NCI-H146 treated with DMSO at 0.1 percent for 48 hours (cell line): ENCODE measurements around the gene TLDC2.

Source experiments
- DNase-seq: peaks from one replicate; lab custom pipeline; 2025; ENCODE audit not compliant: unreplicated experiment; lab: John Stamatoyannopoulos, UW

TLDC2 gene

DNA sequence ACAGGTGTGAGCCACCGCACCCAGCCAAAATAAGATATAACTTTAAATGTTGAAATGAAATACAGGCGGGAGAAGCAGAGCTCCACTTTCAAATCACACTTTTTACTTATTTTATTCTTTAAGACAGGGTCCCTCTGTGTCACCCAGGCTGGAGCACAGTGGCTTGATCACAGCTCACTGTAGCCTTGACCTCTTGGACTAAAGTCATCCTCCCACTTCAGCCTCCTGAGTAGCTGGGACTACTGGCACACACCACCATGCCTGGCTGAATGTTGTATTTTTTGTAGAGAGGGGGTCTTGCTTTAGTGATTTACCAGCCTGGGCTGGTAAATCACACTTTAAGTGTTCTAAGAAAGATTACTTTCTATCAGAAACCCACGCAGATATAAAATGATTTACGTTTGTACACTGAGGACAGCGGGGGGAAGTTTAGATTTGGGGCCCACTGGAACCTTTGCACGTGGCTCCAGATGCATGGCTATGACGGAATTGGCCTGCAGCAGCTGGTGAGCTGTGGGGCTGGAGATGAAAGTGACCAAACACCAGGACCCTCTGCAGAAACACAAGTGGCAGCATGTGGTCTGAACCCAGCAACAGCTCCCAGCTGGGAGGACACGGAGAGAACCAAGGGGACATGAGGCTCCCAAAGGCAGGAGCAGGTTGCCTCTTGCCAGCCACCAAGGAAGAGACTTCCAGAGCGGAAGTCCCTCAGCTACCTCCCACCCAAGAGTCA lies 26.4 kb upstream of the TLDC2 start:
- no peak for DNase-seq

DNA sequence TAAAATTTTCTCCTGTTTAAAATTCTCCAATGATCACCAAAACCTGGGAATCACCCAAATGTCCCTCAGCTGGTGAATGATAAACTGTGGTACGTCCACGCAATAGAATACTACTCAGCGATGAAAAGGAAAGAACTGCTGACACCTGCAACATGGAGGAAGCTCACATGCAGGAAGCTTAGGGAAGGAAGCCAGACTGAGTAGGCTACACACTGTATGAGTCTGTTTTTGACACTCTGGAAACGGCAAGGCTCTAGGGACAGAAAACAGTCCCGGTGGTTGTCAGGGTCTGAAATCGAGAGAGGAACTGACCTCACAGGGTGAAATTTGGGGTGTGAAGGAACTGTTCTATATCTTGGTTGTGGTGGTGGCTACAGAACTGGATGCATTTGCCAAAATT lies 25.2 kb upstream of the TLDC2 start:
- no peak for DNase-seq

DNA sequence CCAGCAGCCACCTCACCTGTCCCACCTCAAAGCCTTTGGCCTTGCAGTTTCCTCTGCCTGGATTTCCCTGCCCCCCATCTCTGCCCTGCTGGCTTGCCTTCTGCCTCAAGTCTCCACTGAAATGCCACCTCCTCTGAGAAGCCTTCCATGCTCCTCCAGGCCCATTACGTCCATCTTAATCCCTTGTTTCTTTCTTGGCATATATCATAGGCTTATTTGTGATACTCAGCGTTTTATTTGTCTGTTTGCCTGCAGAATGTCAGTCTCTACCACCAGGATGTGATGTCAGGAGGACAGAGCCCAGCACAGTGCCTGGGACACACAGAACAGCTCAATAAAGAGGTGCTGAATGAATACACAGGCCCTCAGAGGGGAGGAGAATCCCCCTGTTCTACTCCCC lies 24.4 kb upstream of the TLDC2 start:
- no peak for DNase-seq

DNA sequence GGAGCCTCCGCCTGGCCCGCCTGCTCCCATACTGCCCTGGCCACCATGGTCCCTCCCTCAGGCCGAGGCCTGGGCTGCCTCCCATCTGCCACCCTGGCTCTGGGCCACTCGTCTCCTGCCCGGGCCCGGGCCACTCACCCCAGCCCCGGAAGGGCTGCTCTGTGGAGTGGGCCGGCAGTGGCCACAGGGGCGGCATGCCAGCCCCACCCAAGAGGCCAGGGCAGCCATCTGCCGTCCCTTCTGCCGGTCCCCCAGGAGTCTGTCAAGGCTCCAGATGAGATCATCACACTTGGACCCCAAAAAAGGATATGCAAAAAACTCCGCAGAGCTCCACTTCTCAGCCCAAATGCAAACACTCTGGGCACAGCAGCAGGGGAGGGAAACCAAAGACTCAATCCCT lies 23.8 kb upstream of the TLDC2 start:
- DNase-seq = no peak

DNA sequence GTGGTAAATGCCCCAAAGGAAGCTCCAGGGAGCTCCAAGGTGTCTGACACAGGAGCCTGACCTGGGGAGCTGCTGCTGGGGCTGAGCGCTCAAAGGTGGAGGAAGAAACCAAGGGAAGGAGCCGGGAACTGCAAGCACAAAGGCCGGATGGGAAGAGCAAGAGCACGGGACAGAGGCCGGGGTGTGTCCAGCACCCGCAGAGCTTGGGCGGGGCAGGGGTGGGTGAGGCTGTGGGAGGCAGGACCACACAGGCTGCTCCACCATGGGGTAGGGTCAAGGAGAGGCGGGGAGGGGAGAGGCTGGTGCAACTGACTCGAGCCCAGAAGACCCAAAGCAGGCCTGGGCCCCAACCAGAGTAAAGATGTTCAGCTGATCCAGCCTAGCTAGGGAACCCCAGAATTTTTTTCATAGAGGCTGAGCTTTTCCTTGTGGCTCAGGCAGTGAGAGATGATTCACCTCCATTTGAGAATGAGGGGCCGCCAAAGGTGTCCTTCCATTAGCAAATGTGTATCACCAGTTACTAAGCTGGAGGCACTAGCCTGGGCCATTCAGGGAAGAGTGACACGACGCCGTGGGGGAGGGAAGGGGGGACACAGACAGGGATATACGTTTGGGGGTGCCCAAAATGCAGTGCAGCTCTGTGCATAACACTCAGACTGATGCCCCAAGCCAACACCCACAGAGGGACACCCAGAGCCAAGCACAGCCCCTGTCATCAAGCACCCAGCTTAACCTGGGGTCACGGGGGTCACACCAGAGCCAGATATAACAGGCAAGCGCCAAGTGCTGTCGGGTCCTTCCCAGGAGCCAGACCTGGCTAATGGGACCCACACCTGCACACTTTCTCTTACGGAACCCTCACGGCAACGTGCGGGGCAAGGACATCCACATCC lies 21.3 kb upstream of the TLDC2 start:
- no peak for DNase-seq

DNA sequence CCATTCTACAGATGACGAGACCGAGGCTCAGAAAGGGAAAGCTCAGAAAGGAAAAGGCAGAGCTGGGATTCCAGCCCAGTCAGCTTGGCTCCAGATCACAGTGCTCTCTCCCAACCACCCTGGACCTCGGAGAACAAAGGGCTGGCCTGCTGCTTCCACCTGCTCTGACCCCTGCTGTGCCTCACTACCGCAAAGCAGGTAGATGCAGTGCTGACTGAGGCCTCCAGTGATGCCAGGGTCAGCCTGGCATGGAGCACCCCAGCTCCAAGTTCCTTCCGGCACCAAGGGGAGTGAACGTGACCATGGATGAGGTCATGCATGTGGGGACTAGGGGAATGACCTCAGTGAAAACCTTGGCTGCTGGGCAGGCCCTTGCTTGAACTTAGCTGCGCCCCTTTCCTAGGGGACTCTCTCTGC lies 20.7 kb upstream of the TLDC2 start:
- peak; percentile 77 for DNase-seq

DNA sequence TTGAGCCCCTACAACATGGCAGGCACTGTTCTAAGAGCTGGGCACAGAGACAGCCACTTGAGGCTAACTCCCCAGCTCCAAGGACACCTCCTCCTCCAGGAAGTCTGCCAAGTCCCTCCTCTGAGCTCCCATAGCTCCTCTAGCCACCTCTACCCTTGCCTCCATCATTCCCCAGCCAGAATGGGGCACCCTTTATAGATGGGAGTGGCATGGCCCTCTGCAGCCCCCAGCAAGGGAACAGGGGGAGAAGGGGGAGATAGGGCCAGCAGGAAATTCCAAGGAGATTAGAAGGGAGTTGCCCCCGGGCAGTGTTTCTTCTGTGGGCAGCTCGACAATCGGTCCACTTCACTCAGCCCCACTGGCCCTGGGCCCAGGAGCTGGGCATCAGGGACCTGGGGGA lies 19.7 kb upstream of the TLDC2 start:
- DNase-seq = no peak

DNA sequence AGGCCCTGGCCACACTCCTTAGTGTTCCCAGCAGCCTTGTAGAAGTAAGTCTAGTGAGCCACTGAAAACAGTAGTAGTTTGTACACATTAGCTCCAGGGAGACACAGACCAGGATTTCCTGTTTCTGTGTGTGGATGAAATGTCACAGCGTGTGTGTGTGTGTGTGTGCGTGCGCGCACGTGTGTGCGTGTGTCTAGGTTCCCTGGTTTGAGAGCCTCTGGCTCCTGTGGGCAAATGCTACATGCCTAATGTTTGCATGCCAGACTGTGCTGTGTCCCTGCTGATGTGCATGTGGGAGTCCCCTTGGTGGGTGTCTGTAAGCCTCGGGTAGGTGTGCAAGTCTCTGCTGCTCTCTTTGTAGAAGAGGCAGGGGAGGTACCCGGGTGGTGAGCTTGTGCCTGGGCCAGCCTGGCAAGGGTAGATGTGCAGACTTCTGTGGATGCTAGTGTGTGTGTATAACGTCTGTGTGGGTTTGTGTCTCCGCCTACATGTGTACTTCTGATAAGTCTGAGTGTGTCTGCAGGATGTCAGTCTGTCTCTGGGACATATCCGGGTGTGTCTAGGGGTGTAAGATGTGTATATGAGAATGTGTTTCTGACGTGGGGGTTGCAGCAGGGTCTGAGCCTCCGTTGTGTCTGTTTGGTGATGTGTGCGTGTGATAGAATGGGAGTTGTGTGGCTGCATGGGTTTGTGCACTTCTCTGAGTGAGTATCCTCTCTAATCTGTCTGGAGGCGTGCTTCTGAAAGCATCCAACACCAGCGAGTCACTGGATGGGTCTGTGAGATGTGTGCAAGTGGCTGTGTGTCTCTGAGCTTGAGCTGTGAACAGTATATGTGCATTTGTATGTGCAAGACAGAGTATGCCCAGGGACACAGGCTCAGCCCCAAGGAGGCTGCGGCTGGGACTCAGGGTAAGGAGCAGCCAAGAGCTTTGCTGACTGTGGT lies 19.0 kb upstream of the TLDC2 start:
- no peak for DNase-seq

DNA sequence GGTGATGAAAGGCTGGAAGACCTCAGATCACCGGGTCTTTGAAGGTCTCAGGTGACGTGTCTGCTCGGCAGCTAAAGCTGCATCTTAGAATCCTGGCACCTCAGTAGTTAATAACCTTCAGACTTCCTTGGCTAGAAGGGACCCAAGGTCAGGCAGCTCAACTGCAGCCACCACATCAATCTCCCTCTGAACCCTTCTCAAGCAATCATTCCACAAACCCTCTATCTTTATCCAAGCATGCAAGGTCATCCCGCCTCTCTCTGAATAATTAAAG lies 16.7 kb upstream of the TLDC2 start:
- DNase-seq = no peak

DNA sequence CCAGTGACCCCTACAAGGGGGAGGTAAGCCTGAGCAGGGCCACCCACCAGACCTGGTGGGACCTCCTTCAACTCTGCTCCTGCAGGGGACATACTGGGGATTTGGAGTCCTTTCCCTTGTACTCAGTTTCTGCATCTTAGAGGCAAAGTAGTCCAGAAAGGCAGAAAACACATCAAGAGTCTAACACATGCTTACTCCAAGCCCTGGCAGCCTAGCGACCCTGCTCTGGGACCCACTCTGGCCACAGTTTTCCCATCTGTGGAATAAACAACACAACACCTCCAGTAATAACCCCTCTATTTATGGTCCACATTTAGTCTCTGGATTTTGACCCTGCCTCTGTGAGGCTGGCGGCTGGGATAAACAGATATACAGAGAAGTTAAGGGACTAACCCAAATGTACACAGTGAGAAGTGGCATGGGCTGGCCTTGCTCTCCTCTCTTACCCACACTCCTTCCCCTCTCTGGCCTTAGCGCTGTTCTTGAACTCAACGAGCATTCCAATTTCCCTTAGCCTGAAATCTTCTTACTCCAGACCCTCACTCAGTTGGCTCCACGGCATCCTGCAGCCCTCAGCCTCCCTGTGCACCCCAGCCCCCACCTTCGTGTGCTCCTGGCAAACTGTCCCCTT lies 16.1 kb upstream of the TLDC2 start:
- DNase-seq = no peak

DNA sequence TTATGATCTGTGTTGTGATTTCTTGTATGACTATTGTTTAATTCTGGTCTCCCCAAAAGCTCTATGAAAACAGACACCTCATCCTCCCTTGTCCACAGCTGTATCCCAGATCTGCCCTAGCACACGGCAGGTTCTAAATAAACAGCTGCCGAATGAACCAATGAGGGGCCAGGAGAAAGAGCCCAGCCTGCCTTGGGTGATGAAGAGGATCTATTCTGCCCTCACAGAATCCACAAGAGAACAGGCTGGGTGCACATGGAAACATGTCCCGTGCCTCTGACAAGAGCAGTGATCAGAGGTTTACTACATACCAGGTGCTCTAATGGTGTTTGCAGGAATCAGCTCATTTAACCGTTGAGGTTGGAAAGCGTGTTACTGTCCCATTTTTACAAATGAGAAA lies 15.6 kb upstream of the TLDC2 start:
- DNase-seq = no peak

DNA sequence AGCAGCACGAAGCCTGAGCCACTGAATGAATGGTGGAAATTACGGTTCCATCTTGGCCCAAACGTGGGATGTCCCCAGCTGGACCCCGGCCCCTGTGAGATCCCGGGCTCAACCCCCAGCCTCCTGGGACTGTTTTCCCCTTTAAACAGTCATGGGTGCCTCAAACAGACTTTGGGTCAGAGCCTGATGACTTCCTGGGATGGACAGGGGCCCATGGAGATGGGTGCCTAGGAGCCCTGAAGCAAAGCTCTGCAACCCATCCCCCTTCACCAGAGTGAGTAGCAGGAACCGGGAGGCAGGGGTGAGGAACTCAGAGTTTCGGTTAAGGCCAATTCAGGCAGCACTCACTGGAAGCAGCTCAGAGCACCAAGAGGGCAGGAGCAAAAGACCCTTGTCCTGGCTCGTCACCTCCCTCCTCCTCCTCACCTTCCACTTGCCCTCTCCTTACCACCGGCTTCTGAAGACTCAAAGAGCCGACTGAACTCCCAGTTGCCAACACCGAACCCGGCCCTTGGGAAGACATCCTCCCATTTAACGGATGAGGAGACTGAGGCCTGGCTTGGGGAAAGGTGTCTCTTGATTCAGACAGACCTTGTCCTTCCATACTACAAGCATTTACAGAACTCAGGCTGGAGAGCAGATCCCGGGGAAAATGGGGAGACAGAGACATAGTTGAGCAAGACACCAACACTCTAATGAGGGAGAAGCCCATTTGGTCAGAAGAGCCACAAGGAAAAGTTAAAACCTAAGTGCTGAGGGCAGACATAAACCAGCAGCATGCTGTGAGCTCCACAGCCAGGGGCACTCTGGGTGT lies 14.9 kb upstream of the TLDC2 start:
- no peak for DNase-seq

DNA sequence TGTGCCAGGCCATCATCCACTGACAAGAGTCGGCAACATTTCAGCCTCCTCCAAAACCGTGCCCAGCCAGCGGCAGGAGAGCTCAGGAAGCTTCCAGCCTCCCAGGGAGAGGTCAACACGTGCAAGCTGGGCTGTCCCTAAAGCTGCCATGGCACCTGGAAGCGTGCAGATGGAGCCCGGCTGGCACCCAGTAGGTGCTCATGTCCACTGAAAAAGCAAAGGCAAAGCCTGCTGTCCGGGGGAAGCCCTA lies 14.4 kb upstream of the TLDC2 start:
- DNase-seq = no peak

DNA sequence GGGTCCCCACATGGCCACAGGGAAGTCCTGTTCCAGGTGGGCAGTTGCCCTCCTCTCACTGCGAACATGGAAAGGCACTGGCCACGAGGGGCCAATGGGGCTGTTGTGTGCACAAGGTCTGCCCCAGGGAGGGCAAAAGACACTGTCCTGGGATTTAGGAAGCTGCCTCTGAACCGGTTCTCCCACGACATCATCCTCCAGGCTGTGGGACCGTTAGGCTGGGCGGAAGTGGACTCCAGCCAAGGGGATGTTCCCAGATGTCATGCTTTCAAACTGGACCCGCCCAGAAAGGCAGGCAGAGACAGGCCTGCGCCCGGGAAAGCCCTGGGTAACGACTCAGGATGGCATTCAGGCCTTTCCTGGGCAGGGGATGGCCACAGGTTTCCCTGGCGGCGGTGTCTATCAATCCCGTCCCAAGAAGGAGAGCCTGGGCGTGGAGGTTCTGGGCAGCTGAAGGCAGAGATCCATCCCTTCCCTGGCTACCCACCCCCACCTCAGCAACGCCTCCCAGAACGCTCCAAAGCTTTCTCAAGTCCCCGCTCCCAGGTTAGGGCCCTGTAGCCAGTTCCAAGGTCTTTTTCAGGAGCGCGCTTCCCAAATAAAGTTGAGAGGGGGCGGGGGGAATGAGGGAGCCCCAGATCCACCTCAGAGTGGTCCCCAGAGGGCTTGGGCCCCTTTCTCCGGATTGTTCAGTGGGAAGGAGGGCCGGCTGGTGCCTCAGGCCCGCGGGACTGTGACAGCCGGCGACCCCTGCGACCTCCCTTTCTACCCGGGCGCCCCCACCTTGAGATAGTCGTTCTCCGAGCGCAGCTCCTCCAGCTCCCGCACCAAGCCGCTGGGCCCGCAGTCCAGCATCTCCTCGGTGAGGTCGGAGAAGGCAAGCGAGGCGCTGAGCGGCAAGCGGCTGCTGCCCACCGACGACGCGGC lies 13.8 kb upstream of the TLDC2 start:
- DNase-seq = peak; percentile 69

DNA sequence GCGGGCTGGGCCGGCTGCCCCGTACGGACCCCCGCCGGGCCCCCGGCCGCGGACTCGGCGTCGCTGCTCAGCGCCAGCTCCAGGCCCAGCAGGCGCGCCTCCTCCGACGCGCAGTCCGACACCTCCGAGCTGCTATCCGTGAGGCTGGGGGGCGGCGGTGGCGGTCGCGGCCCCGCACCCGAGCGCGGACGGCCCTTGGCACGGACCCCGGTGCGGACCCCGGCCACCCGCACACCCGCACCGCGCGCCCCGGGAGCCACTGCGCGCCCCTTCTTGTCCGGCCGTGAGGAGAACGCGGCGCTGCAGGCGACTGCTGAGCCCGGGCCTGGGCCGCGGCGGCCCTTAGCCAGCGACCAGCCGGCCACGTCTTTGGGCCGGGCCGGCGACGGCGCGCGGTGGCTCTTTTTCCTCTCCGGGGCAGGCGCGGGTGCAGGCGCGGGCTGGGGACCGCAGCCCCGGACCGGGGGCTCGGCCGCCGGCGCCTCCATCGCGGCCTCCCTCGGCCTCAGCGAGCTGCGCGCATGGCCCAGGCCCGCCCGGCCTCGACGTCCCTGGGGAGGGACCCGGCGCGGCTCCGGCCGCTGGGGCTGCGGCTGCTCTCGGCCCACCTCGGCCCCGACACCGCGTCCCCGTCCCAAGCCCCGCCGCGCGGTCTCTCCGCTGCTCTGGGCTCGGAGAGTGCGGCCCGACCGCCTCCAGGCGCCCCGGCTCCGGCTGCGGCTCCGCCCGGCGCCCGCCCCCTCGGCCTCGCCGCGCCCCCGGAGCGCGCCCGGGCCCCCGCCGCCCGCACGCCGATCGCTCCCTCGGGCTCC lies 12.9 kb upstream of the TLDC2 start:
- no peak for DNase-seq

DNA sequence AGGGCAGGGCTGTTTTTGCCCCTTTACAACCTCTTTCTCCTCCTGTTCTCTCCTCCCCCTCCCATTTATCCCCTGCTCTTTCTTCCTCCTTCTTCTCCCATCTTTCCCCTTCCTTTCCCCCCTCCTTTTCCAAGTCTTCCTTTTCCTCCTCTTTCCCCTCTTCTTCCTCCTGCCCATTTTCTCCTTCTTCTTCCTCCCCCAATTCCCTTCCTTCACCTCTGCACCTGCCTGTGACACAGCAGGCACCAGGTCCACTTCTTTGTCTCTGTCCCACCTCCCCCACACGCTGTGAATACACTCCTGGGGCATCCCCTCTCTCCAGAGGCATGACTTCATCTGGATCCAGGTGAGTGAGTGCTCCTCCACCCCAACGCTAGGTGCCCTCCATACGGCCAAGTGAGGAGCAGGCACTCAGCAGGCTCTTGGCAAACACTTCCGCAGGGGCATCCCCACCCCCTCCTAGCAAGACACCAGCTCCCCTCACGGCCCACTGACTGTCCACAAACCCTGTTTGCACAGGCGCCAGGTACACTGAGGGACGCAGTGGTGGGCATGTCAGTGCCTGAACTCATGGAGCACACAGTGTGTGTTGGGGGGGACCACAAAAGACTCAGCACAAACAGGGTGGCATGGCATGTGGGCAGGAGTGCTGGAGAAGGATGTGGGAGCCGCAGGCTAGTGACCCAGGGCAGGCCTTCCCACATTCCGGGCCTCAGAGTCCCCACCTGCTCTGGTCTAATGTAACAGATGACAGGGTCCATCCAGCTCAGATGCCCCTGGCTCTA lies 10.7 kb upstream of the TLDC2 start:
- DNase-seq = peak; percentile 37

DNA sequence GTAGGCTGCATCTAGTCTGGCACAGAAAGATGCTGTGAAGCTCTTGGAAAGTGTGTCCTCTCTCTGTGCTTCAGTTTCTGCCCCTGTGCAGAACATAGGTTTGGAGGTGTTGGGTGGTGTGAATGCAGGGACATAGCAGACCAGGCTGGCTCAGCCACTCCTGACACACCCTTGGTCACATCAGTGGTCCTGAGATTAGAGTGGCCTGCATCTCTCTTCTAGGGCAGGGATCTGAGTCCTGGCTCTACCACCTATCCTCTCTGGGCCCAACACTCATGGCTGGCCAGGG lies 10.1 kb upstream of the TLDC2 start:
- DNase-seq = no peak

DNA sequence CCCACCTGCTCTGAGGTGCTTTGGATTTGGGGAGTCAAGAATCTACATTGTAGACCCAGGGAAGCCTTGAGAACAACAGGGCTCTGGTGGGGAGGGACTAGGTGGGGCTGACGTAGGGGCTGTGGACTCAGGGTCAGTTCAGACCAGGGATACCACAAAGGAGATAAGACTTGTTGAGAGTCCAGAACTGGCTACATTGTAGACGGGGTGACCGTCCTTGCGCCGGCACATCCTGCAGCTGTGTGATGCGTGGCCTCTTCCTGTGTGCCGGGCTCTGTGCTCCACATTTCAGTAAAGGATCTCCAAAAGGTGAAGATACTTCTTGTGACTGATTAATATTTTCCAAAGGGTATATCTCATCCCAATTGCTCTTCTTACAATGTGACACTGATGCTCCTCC lies 9.8 kb upstream of the TLDC2 start:
- no peak for DNase-seq
